ENCODE results near the gene HYKK. TPM values are rescaled to one million over a fixed set of nuclear protein-coding genes. Genes with fewer than 3 reads are reported as not detected.

HYKK gene
- total RNA-seq, result 1.7 and 7.4 TPM in 2 replicates

GRCh38 chr15:78506971-78507830, at the start of gene HYKK:
Gene HYKK, plus strand, starts transcription at chr15:78507577. Its CDS starts 5,512 bp downstream, at chr15:78513089.
- peak; percentile 86 for DNase-seq (ENCODE audit: low read depth)

GRCh38 chr15:78460737-78461136, 46.6 kb upstream of the HYKK start:
- DNase-seq (ENCODE audit: low read depth), result no peak
- no peak for TF ChIP-seq CTCF (conservative IDR thresholded peaks at IDR 0.05; ENCODE audit: low read depth, low read length)
- H3K4me3 ChIP-seq (ENCODE audit: low read depth, low read length), result no peak overlapping the region

More at GRCh38 chr15:78506971-78507830, at the start of gene HYKK:
- no peak for TF ChIP-seq CTCF (conservative IDR thresholded peaks at IDR 0.05; ENCODE audit: low read depth, low read length)
- peak within 1 kb of the TSS; percentile 87 for H3K4me3 ChIP-seq (ENCODE audit: low read depth, low read length)

GRCh38 chr15:78461171-78461888, 46.0 kb upstream of the HYKK start:
- H3K4me3 ChIP-seq (ENCODE audit: low read depth, low read length), result no peak overlapping the region
- no peak for TF ChIP-seq CTCF (conservative IDR thresholded peaks at IDR 0.05; ENCODE audit: low read depth, low read length)
- DNase-seq (ENCODE audit: low read depth), result no peak

GRCh38 chr15:78469031-78469430, 38.3 kb upstream of the HYKK start:
- H3K4me3 ChIP-seq (ENCODE audit: low read depth, low read length), result no peak overlapping the region
- no peak for TF ChIP-seq CTCF (conservative IDR thresholded peaks at IDR 0.05; ENCODE audit: low read depth, low read length)
- no peak for DNase-seq (ENCODE audit: low read depth)

GRCh38 chr15:78477295-78477694, 30.1 kb upstream of the HYKK start:
- no peak for TF ChIP-seq CTCF (conservative IDR thresholded peaks at IDR 0.05; ENCODE audit: low read depth, low read length)
- no peak overlapping the region for H3K4me3 ChIP-seq (ENCODE audit: low read depth, low read length)
- no peak for DNase-seq (ENCODE audit: low read depth)

- no peak overlapping the region for H3K4me3 ChIP-seq (ENCODE audit: low read depth, low read length)
- no peak for TF ChIP-seq CTCF (conservative IDR thresholded peaks at IDR 0.05; ENCODE audit: low read depth, low read length)
- DNase-seq (ENCODE audit: low read depth), result no peak
These were observed 27.7 kb upstream of the HYKK start for GRCh38 chr15:78479650-78480049.

Measured in epithelial cell of proximal tubule (primary cell).